Upper lobe of right lung (tissue), 1 donor: ENCODE results near the gene TSPAN5. TPM values are rescaled to one million over a fixed set of nuclear protein-coding genes. Genes with fewer than 3 reads are reported as not detected.

Experiments
- ATAC-seq: fragments of 200-7000 bp; cut with Tn5 transposase; one replicate; pipeline ENCODE4 v1.9.1; 2020; ENCODE audit warnings: mild to moderate bottlenecking, moderate library complexity
- DNase-seq: peaks from one replicate; pipeline ENCODE4 v3.0.0-alpha.2; 2020
- H3K27ac ChIP-seq: fragments of 200-600 bp; one replicate; pipeline ENCODE4 v1.8.0; 2022
- H3K27me3 ChIP-seq: fragments of 200-600 bp; one replicate; pipeline ENCODE4 v1.8.0; 2022; ENCODE audit warnings: mild to moderate bottlenecking
- H3K36me3 ChIP-seq: fragments of 200-600 bp; one replicate; pipeline ENCODE4 v1.8.0; 2022
- H3K4me1 ChIP-seq: fragments of 200-600 bp; one replicate; pipeline ENCODE4 v1.8.0; 2022
- H3K4me3 ChIP-seq: fragments of 200-600 bp; one replicate; pipeline ENCODE4 v1.8.0; 2022; ENCODE audit warnings: mild to moderate bottlenecking
- H3K9me3 ChIP-seq: fragments of 200-600 bp; one replicate; pipeline ENCODE4 v1.8.0; 2022
- intact Hi-C: fragments of 100-400 bp; cut with DNase I; formaldehyde crosslinking; loops from one replicate; pipeline ENCODE4 v1.11.0; 2022
- total RNA-seq: library from RNA; stranded (reverse); fragmentation: NEBNext Ultra II Directional; extraction: Animal tissue kit (Norgen Biotek cat#: 25700); gene quantifications from one replicate; pipeline ENCODE4 v1.2.1, GENCODE V29; 2021
- TF ChIP-seq, protein P1 (sequence below): fragments of 200-600 bp; IDR thresholded peaks from one replicate; pipeline ENCODE4 v1.8.0; 2022; ENCODE audit warnings: antibody characterized with exemption
- donor health status: DM: no; HTN: yes; CAD: no; lungs with severe emphysema.

TSPAN5 gene
- total RNA-seq, 1 donor from 2014 or later, result 6.9 TPM

DNA sequence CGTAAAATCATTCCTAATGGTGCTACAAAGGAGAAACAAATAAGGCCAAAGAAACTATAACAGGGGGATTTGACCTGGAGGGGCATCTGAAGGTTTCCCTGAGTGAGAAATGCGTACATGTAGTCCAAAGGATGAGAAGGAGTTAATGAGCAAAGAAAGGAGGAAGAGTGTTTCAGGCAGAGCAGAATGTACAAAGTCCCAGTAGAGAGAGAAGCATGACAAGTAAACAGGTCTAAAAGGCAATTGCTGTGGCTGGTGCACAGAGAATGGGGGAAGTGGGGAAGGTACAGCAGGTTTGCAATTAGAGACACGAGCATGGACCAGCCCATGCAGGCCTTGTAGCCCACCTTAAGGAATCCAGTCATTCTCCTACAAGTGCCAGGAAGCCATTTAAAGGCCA is 145.5 kb downstream of the TSPAN5 start:
- DNase-seq (no peak), ATAC-seq (no peak)
- TF ChIP-seq, protein P1, sequence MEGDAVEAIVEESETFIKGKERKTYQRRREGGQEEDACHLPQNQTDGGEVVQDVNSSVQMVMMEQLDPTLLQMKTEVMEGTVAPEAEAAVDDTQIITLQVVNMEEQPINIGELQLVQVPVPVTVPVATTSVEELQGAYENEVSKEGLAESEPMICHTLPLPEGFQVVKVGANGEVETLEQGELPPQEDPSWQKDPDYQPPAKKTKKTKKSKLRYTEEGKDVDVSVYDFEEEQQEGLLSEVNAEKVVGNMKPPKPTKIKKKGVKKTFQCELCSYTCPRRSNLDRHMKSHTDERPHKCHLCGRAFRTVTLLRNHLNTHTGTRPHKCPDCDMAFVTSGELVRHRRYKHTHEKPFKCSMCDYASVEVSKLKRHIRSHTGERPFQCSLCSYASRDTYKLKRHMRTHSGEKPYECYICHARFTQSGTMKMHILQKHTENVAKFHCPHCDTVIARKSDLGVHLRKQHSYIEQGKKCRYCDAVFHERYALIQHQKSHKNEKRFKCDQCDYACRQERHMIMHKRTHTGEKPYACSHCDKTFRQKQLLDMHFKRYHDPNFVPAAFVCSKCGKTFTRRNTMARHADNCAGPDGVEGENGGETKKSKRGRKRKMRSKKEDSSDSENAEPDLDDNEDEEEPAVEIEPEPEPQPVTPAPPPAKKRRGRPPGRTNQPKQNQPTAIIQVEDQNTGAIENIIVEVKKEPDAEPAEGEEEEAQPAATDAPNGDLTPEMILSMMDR, result no peak
- intact Hi-C loops, result no loop called here
- H3K4me3 ChIP-seq, result no peak overlapping the region
- no peaks in the 10 kb centered on the region for H3K4me1 ChIP-seq
- H3K9me3 ChIP-seq, result no peaks in the 10 kb centered on the region
- no peaks in the 10 kb centered on the region for H3K27me3 ChIP-seq
- H3K36me3 ChIP-seq, result no peaks in the 10 kb centered on the region
- H3K27ac ChIP-seq, result no peak overlapping the region

DNA sequence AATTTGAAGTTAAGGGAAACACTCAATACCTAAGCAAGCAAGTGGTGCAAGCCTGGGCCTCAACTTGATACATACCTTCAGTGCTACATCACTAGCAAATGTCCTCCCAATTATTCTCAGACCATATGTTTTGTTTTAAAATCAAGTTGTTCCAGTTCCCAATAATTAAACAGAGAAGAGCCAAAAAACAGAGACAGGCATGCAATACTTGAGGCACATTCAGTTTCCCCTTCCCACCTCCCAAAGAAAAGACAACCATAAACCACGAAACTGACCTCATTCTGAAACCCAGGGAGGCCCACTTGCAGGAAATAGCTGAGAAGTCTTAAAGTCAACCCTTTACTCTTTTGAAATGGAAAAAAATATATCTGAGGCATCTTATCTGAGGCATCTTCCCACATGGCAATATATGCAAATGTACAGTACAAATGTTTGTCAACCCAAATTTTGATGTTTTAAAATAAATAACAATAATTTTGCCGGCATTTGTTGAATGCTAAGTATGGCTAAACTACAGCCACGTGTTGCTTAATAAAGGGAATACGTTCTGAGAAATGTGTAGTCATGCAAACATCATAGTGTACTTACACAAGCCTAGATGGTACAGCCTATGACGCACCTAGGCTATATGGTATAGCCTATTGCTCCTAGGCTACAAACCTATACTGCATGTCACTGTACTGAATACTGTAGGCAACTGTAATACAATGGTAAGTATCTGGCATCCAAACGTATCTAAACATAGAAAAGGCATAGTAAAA is 147.5 kb downstream of the TSPAN5 start:
- ATAC-seq (no peak), DNase-seq (no peak)
- no peaks in the 10 kb centered on the region for H3K4me1 ChIP-seq
- intact Hi-C loops, result no loop called here
- no peak overlapping the region for H3K4me3 ChIP-seq
- TF ChIP-seq, protein P1, result no peak
- H3K9me3 ChIP-seq, result no peaks in the 10 kb centered on the region
- H3K36me3 ChIP-seq, result no peaks in the 10 kb centered on the region
- H3K27me3 ChIP-seq, result no peaks in the 10 kb centered on the region
- no peak overlapping the region for H3K27ac ChIP-seq

DNA sequence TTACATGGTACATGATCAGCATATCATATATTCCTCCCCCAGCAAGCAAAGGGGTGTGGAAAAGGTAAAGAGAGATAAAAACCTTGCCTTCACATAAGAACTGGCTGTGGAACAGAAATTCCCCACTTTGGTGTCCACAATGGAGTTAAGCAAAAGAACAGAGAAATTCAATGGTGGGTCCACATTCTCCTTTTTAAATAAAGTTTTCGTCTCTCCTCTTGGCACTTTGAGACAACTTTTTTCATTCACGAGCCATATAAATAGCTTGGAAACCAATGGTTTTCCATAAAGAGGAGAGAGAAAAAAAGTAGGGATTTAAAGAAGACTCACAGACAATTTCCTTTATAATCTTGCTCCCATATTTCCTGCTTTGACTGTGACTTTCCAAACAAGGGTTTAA is 148.1 kb downstream of the TSPAN5 start:
- DNase-seq (no peak), ATAC-seq (no peak)
- no peaks in the 10 kb centered on the region for H3K36me3 ChIP-seq
- TF ChIP-seq, protein P1, result no peak
- no peak overlapping the region for H3K4me3 ChIP-seq
- intact Hi-C loops, result no loop called here
- H3K4me1 ChIP-seq, result no peaks in the 10 kb centered on the region
- no peaks in the 10 kb centered on the region for H3K27me3 ChIP-seq
- H3K9me3 ChIP-seq, result no peaks in the 10 kb centered on the region
- no peak overlapping the region for H3K27ac ChIP-seq

DNA sequence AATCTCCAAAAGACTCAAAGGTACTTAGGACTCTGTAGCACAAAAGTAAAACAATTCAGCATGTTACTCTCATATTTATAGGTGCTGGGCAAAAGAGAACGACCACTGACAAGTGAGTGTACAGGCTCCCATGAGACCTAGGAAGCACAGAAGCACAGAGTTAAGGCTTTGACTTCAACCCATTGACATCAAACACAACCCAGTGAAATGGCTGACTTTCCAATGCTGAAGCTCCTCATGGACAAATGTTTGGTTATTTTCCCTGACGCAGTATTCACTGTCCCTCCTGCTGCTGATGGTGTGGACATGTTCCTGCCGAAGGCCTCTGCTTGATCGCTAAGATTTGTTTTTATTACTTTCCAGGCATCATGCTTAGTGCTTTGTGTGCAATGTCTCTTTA is 148.7 kb downstream of the TSPAN5 start:
- DNase-seq, result no peak
- ATAC-seq, result no peak
- TF ChIP-seq, protein P1, result no peak
- H3K27me3 ChIP-seq, result no peaks in the 10 kb centered on the region
- no peak overlapping the region for H3K27ac ChIP-seq
- H3K4me3 ChIP-seq, result no peak overlapping the region
- no peaks in the 10 kb centered on the region for H3K4me1 ChIP-seq
- intact Hi-C loops, result no loop called here
- no peaks in the 10 kb centered on the region for H3K36me3 ChIP-seq
- no peaks in the 10 kb centered on the region for H3K9me3 ChIP-seq

DNA sequence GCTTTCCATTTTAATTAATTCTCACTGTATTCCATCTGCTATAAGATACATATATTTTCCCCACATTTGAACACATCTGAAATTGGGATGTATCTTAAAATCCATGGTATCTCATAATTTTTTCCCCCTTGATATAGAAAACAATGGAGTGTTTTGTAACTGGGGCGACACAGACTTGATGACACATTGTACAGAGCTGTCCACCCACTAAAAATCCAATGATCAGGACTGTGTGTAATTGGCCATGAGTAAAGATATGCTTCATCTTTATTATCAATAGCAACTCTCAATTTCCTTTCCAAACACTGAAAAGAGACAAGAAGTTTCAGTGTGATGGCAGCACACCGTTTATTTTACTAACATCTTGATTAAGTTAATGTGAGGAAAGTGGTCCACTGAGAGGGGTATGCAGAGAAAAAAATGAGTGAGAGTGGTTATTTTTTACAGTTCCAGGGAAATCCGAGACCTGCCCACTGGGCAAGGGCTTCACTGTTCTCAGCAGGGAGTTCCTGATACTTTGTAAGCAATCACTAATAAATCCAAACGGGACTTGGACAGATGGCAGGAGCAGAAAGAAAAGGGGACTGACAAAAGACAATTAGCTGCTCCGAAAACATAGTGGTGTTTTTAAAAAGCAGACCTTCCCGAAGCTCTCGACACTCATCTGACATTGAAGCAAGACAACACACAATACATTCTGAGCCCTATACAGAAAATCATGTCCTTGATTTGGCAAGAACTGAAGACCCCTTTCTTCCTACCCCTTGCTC is 149.4 kb downstream of the TSPAN5 start:
- Histone ChIP-seq H3K36me3 (no peaks in the 10 kb centered on the region), H3K27ac (no peak overlapping the region), H3K9me3 (no peaks in the 10 kb centered on the region), H3K4me3 (no peak overlapping the region), H3K27me3 (no peaks in the 10 kb centered on the region), H3K4me1 (no peaks in the 10 kb centered on the region)
- TF ChIP-seq, protein P1, result no peak
- intact Hi-C loops, result no loop called here
- DNase-seq (no peak), ATAC-seq (no peak)
